Neuronal stem cell (in vitro differentiated cells): ENCODE data around the gene KDM6A.
"Not testable (repeated sequence)": the region's sequence is repeated elsewhere in the genome, so short reads cannot be mapped to it uniquely, and the experiment has no call there.

ENCODE experiments used
- DNase-seq: peaks from one replicate; pipeline ENCODE4 v3.0.0-alpha.2; 2013; ENCODE audit warnings: low spot score
- H2AFZ ChIP-seq: one replicate; pipeline ENCODE4 v1.6.1; 2013; ENCODE audit warnings: mild to moderate bottlenecking, low read length, inconsistent platforms
- H2AK5ac ChIP-seq: 2 replicates; pipeline ENCODE4 v1.6.1; 2013; ENCODE audit warnings: low read depth, mild to moderate bottlenecking, inconsistent platforms, low read length, moderate library complexity, mixed read lengths
- H2BK120ac ChIP-seq: 2 replicates; pipeline ENCODE4 v1.6.1; 2013; ENCODE audit warnings: low read depth, mild to moderate bottlenecking, inconsistent platforms, low read length, moderate library complexity, mixed read lengths
- H2BK12ac ChIP-seq: one replicate; pipeline ENCODE4 v1.6.1; 2013; ENCODE audit warnings: low read length, inconsistent platforms
- H2BK15ac ChIP-seq: 2 replicates; pipeline ENCODE4 v1.6.1; 2013; ENCODE audit warnings: mild to moderate bottlenecking, low read length, inconsistent platforms, mixed read lengths
- H2BK5ac ChIP-seq: one replicate; pipeline ENCODE4 v1.6.1; 2013; ENCODE audit warnings: inconsistent platforms, mild to moderate bottlenecking, low read length, moderate library complexity
- H3K14ac ChIP-seq: one replicate; pipeline ENCODE4 v1.6.1; 2013; ENCODE audit warnings: low read length, inconsistent platforms
- H3K18ac ChIP-seq: 2 replicates; pipeline ENCODE4 v1.6.1; 2013; ENCODE audit warnings: low read length, inconsistent platforms
- H3K23ac ChIP-seq: 2 replicates; pipeline ENCODE4 v1.6.1; 2013; ENCODE audit warnings: low read depth, mild to moderate bottlenecking, mixed read lengths, low read length, inconsistent platforms; ENCODE audit not compliant: poor library complexity
- H3K27ac ChIP-seq: replicated peaks from 3 replicates; pipeline ENCODE4 v1.5.1; 2013; ENCODE audit warnings: low read length, inconsistent platforms
- H3K27me3 ChIP-seq, 3 experiments: 2 replicates each; pipeline ENCODE4 v1.6.1; 2013; ENCODE audit warnings: low read length in 3 of 3, mild to moderate bottlenecking in 2 of 3, inconsistent platforms in 1 of 3, low read depth in 1 of 3, mixed read lengths in 1 of 3, moderate library complexity in 1 of 3; ENCODE audit not compliant: control insufficient read depth in 3 of 3, insufficient read depth in 3 of 3
- H3K36me3 ChIP-seq, 2 donors: replicated peaks in 1 of 2; 2 replicates each; pipeline ENCODE4 v1.6.1; 2013; ENCODE audit warnings: low read length in 2 of 2; ENCODE audit not compliant: control insufficient read depth in 2 of 2, insufficient read depth in 2 of 2
- H3K4ac ChIP-seq: 2 replicates; pipeline ENCODE4 v1.6.1; 2013; ENCODE audit warnings: inconsistent platforms, mild to moderate bottlenecking, low read length, moderate library complexity
- H3K4me1 ChIP-seq, 2 donors: 1 replicate in 1 of 2; 2 replicates in 1 of 2; pipeline ENCODE4 v1.6.1; 2013; ENCODE audit warnings: low read length in 2 of 2, low read depth in 1 of 2; ENCODE audit not compliant: control insufficient read depth in 2 of 2, insufficient read depth in 1 of 2
- H3K4me2 ChIP-seq: one replicate; pipeline ENCODE4 v1.6.1; 2013; ENCODE audit warnings: mild to moderate bottlenecking, low read length, inconsistent platforms; ENCODE audit not compliant: insufficient read depth, poor library complexity, severe bottlenecking
- H3K4me3 ChIP-seq, 2 donors: 2 replicates each; pipeline ENCODE4 v1.5.1; 2013; ENCODE audit warnings: low read length in 2 of 2, mild to moderate bottlenecking in 2 of 2, inconsistent platforms in 1 of 2, moderate library complexity in 1 of 2
- H3K79me1 ChIP-seq: one replicate; pipeline ENCODE4 v1.6.1; 2013; ENCODE audit warnings: low read depth, mild to moderate bottlenecking, inconsistent platforms, low read length, moderate library complexity
- H3K9ac ChIP-seq: one replicate; pipeline ENCODE4 v1.6.1; 2013; ENCODE audit warnings: mild to moderate bottlenecking, low read depth, low read length, inconsistent platforms; ENCODE audit not compliant: poor library complexity
- H3K9me3 ChIP-seq, 2 donors: replicated peaks in 1 of 2; 2 replicates each; pipeline versions ENCODE3 to v1.6.1; 2013; ENCODE audit warnings: low read length in 2 of 2, mild to moderate bottlenecking in 2 of 2, inconsistent platforms in 1 of 2, low read depth in 1 of 2, mixed read lengths in 1 of 2, moderate library complexity in 1 of 2; ENCODE audit not compliant: control insufficient read depth in 2 of 2, insufficient read depth in 1 of 2
- H4K8ac ChIP-seq: one replicate; pipeline ENCODE4 v1.6.1; 2013; ENCODE audit warnings: low read depth, mild to moderate bottlenecking, inconsistent platforms, low read length, moderate library complexity
- H4K91ac ChIP-seq: one replicate; pipeline ENCODE4 v1.6.1; 2013; ENCODE audit warnings: low read length, low read depth, mild to moderate bottlenecking, inconsistent platforms; ENCODE audit not compliant: poor library complexity
- WGBS, 2 donors: extraction: QIAGEN DNeasy Blood & Tissue Kit; methylation state at CpG; one replicate each; pipeline ENCODE4 v1.1.7; 2013; ENCODE audit warnings: missing lambda C conversion rate in 2 of 2, mixed read lengths in 1 of 2; ENCODE audit not compliant: insufficient read length in 2 of 2, insufficient replicate concordance in 1 of 2; ENCODE audit errors: extremely low coverage in 2 of 2; 5-methylcytosine and 5-hydroxymethylcytosine counted together

The KDM6A gene

DNA sequence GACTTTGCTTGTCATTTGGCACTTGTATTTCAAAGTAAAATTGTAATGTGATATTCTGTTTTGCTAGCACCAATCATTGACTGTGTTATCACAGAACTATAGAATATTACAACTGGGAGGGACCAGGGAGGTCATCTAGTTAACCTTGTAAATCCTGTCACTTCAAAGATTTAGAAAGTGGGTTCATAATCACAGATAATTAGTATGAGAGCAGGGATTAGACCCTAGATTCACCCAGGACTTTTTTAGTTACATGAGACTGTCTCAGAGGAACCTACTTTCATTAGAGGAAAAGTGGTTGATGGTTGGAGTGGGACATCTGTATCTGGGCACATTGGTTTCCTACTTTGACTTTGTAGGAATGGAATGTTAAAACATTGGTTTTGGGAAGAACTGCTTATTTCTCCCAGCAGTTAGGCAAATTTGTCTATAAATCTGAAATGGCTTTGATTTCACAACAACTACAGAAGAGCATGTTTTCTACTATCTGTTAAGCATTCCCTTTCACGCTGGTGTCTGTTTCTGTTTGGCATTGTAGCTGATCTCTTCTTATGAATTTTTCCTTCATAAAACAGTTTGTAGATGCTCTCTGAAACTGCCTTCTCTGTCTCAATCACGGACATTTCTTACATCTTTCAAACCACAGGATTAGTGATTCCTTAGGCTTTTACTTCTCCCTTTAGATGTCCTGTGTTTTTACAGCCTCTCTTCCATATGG is 183.6 kb downstream of the KDM6A start:
- Histone ChIP-seq H2BK12ac (no peak overlapping the region), H4K8ac (no peak overlapping the region), H2BK5ac (no peak overlapping the region), H3K9ac (no peak overlapping the region), H3K14ac (no peak overlapping the region), H3K27ac (no peak overlapping the region), H2AK5ac (no peak overlapping the region), H3K23ac (no peak overlapping the region), H3K4ac (no peak overlapping the region), H4K91ac (no peak overlapping the region), H2AFZ (no peak overlapping the region), H3K4me2 (no peak overlapping the region), H3K4me3 (no peak overlapping the region), H3K36me3 (peaks cover 0 to 34% of the 10 kb centered on the region in 2 donors), H3K18ac (no peak overlapping the region), H2BK120ac (no peak overlapping the region), H3K9me3 (no peaks in the 10 kb centered on the region), H2BK15ac (no peak overlapping the region), H3K4me1 (no peaks in the 10 kb centered on the region), H3K79me1 (no peaks in the 10 kb centered on the region), H3K27me3 (no peaks in the 10 kb centered on the region)
- DNase-seq, result no peak
- WGBS, 2 donors, result no CpG with 5 or more reads among the region's 2 CpGs

DNA sequence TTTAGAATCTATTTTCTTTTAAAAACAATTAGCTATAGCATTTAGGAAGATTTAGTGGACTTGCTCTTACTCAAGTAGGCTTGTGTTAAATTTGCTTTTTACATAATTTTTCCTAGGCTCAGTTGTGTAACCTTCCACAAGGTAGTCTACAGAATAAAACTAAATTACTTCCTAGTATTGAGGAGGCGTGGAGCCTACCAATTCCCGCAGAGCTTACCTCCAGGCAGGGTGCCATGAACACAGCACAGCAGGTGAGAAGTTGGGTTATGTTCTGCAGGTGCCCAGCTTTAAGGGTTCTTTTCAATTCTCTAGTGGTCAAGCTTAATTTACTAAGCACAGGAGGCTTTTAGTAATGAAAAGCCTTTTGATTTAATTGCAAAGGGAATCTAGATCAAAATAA is 186.9 kb downstream of the KDM6A start:
- H3K23ac ChIP-seq, H4K8ac ChIP-seq, H2BK5ac ChIP-seq, H2BK12ac ChIP-seq, DNase-seq, H2AK5ac ChIP-seq, H3K4me3 ChIP-seq, H3K4me1 ChIP-seq, H3K9ac ChIP-seq, H3K4ac ChIP-seq, H3K79me1 ChIP-seq, H3K14ac ChIP-seq, H3K9me3 ChIP-seq, H4K91ac ChIP-seq, H3K27ac ChIP-seq, H3K4me2 ChIP-seq, H2BK15ac ChIP-seq, H3K18ac ChIP-seq, H3K27me3 ChIP-seq, H2AFZ ChIP-seq, H2BK120ac ChIP-seq: not testable (repeated sequence)
- peaks cover 4 to 60% of the 10 kb centered on the region in 2 donors for H3K36me3 ChIP-seq
- WGBS, 2 donors, result no CpG with 5 or more reads among the region's 2 CpGs

DNA sequence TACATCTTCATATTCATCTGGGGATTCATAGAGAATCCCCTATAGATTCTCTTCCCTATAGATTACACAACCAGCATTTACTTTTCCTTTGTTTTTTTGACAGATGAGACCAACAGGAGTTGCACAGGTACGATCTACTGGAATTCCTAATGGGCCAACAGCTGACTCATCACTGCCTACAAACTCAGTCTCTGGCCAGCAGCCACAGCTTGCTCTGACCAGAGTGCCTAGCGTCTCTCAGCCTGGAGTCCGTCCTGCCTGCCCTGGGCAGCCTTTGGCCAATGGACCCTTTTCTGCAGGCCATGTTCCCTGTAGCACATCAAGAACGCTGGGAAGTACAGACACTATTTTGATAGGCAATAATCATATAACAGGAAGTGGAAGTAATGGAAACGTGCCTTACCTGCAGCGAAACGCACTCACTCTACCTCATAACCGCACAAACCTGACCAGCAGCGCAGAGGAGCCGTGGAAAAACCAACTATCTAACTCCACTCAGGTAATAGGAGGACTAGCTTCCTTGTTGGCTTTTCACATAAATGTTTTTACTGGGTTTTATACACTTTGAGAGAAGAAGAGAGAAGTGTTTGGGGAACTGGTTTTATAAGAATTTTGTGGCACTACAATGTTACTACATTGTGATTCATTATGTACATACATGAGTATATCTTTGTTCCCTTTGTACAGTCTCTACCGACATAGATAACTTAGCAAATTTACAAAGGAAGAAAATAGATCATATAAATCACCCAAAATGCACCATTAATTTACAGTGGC is 190.5 kb downstream of the KDM6A start:
- Histone ChIP-seq H3K23ac (no peak overlapping the region), H2AK5ac (no peak overlapping the region), H2BK5ac (no peak overlapping the region), H2BK120ac (no peak overlapping the region), H2BK12ac (no peak overlapping the region), H3K27ac (no peak overlapping the region), H3K4me2 (no peak overlapping the region), H4K91ac (no peak overlapping the region), H3K36me3 (peaks cover 4 to 66% of the 10 kb centered on the region in 2 donors), H3K14ac (no peak overlapping the region), H3K4me3 (no peak overlapping the region), H3K4ac (no peak overlapping the region), H3K79me1 (no peaks in the 10 kb centered on the region), H3K27me3 (no peaks in the 10 kb centered on the region), H2BK15ac (no peak overlapping the region), H2AFZ (no peak overlapping the region), H3K18ac (no peak overlapping the region), H4K8ac (no peak overlapping the region), H3K9me3 (no peaks in the 10 kb centered on the region), H3K9ac (no peak overlapping the region), H3K4me1 (no peaks in the 10 kb centered on the region)
- no CpG with 5 or more reads among the region's 11 CpGs for WGBS, 2 donors
- DNase-seq, result no peak

DNA sequence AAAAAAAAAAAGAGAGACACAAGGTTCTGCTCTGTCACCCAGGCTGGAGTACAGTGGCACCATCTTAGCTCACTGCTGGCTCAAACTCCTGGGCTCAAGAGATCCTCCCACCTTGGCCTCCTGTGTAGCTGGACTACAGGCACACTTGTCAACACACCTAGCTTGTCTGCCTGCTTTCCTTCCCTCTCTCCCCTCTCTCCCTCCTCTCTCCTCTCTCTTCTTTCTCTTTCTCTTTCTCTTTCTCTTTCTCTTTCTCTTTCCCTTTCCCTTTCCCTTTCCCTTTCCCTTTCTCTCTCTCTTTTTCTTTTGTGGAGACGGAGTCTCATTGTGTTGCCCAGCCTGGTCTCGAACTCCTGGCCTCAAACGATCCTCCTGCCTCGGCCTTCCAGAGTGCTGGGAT is 195.6 kb downstream of the KDM6A start:
- no peaks in the 10 kb centered on the region for H3K4me1 ChIP-seq
- no peak overlapping the region for H3K18ac ChIP-seq
- no peak for DNase-seq
- H3K4me3 ChIP-seq, result no peak overlapping the region
- H3K9ac ChIP-seq, result no peak overlapping the region
- H2BK15ac ChIP-seq, result no peak overlapping the region
- H2AFZ ChIP-seq, result no peak overlapping the region
- no peak overlapping the region for H3K14ac ChIP-seq
- H3K23ac ChIP-seq, result no peak overlapping the region
- H2BK12ac ChIP-seq, result no peak overlapping the region
- H3K79me1 ChIP-seq, result peaks cover 2% of the 10 kb centered on the region
- H3K27me3 ChIP-seq, result no peaks in the 10 kb centered on the region
- no peak overlapping the region for H3K4me2 ChIP-seq
- no peak overlapping the region for H2BK120ac ChIP-seq
- H3K27ac ChIP-seq, result no peak overlapping the region
- no peaks in the 10 kb centered on the region for H3K9me3 ChIP-seq
- no peak overlapping the region for H3K4ac ChIP-seq
- H4K91ac ChIP-seq, result no peak overlapping the region
- H2BK5ac ChIP-seq, result no peak overlapping the region
- no peak overlapping the region for H4K8ac ChIP-seq
- peaks cover 10 to 45% of the 10 kb centered on the region in 2 donors for H3K36me3 ChIP-seq
- no CpG with 5 or more reads among the region's 4 CpGs for WGBS, 2 donors
- H2AK5ac ChIP-seq, result no peak overlapping the region
